Activated CD8-positive, alpha-beta T cell treated with anti-CD3 and anti-CD28 coated beads for 36 hours (primary cell): ENCODE measurements around the gene TRMT6. TPM values are rescaled to one million over a fixed set of nuclear protein-coding genes. Genes with fewer than 3 reads are reported as not detected.

Experiments used
- ATAC-seq: fragments of 200-7000 bp; cut with Tn5 transposase; one replicate; pipeline ENCODE4 v1.10.0; 2021; ENCODE audit warnings: mild to moderate bottlenecking, moderate library complexity
- CTCF ChIA-PET: fragments of 350-600 bp; sonication (Branson Sonifier 250); formaldehyde crosslinking; loops from one replicate; lab custom pipeline; 2021; ENCODE audit warnings: antibody characterized with exemption; lab: Charles Lee
- POLR2A ChIA-PET: fragments of 350-600 bp; sonication (Branson Sonifier 250); formaldehyde crosslinking; loops from one replicate; lab custom pipeline; 2021; ENCODE audit warnings: antibody characterized with exemption; lab: Charles Lee
- DNase-seq: peaks from one replicate; pipeline ENCODE4 v3.0.0-alpha.2; 2020
- H3K27ac Mint-ChIP-seq: one replicate; pipeline ENCODE4 v1.8.0; 2021; ENCODE audit warnings: mild to moderate bottlenecking, mixed read lengths
- H3K27me3 Mint-ChIP-seq: one replicate; pipeline ENCODE4 v1.8.0; 2021; ENCODE audit warnings: mixed read lengths
- H3K36me3 Mint-ChIP-seq: one replicate; pipeline ENCODE4 v1.8.0; 2021; ENCODE audit warnings: low read depth, mixed read lengths
- H3K4me1 Mint-ChIP-seq: one replicate; pipeline ENCODE4 v1.8.0; 2021; ENCODE audit warnings: low read depth, mixed read lengths
- H3K4me3 Mint-ChIP-seq: one replicate; pipeline ENCODE4 v1.8.0; 2021; ENCODE audit warnings: mild to moderate bottlenecking, moderate library complexity, mixed read lengths
- H3K9me3 Mint-ChIP-seq: one replicate; pipeline ENCODE4 v1.8.0; 2021; ENCODE audit warnings: mixed read lengths
- CTCF ChIP-seq: fragments of 200-600 bp; IDR thresholded peaks from one replicate; pipeline ENCODE4 v1.8.0; 2022; ENCODE audit warnings: antibody characterized with exemption, mild to moderate bottlenecking
- intact Hi-C: fragments of 100-400 bp; cut with micrococcal nuclease; formaldehyde crosslinking; loops from one replicate; pipeline ENCODE4 v1.10.0; 2022
- total RNA-seq, 2 experiments: library from RNA; stranded (reverse); gene quantifications; one replicate each; pipeline ENCODE4 v1.2.3, GENCODE V29; 2021

Gene TRMT6
- total RNA-seq = 10 to 100 TPM; 15.9 to 16.7 TPM

- DNase-seq (peak; percentile 98), ATAC-seq (peak; percentile 94)
- Mint-ChIP-seq H3K27ac (peak within 1 kb of the TSS; percentile 98), H3K27me3 (peaks cover 2% of the 10 kb centered on the region), H3K9me3 (no peaks in the 10 kb centered on the region), H3K36me3 (peaks cover 69% of the 10 kb centered on the region), H3K4me3 (peak within 1 kb of the TSS; percentile 85), H3K4me1 (peaks cover 47% of the 10 kb centered on the region)
- no peak for TF ChIP-seq CTCF
- intact Hi-C loops = no loop called here
- ChIA-PET CTCF (interaction anchor here (1.1 kb wide), 1 partner anchor 422 kb away, joined by 3 read pairs; no protein-coding TSS in a partner anchor), POLR2A (interaction anchor here (0.6 to 1.1 kb wide), 3 partner anchors 9 to 341 kb away, joined by 3 to 4 read pairs (median 3); no protein-coding TSS in a partner anchor)
These were observed at the start of gene TRMT6, which contains the start of gene MCM8 for GRCh38 chr20:5950271-5951031. TRMT6 (minus strand) TSS chr20:5950533; CDS start chr20:5950405, 128 bp downstream. MCM8 (plus strand) TSS chr20:5950652; CDS start chr20:5952016, 1,364 bp downstream.

- Mint-ChIP-seq H3K27me3 (no peaks in the 10 kb centered on the region), H3K4me1 (peaks cover 28% of the 10 kb centered on the region), H3K4me3 (no peak overlapping the region), H3K36me3 (peaks cover 30% of the 10 kb centered on the region), H3K9me3 (no peaks in the 10 kb centered on the region), H3K27ac (no peak overlapping the region)
- ChIA-PET CTCF (no interaction called here), POLR2A (interaction anchor here (1.3 kb wide), 1 partner anchor 15 kb away, joined by 5 read pairs; no protein-coding TSS in a partner anchor)
- ATAC-seq (no peak), DNase-seq (no peak)
- no peak for TF ChIP-seq CTCF
- intact Hi-C loops = no loop called here
These were observed 49.5 kb upstream of the TRMT6 start for GRCh38 chr20:5999783-6000182.

GRCh38 chr20:5996765-5997164, 46.4 kb upstream of the TRMT6 start:
- CTCF ChIA-PET = interaction anchor here (0.7 to 2.4 kb wide), 5 partner anchors 10 to 467 kb away, joined by 3 to 9 read pairs (median 3); no protein-coding TSS in a partner anchor

GRCh38 chr20:5991623-5992441, 41.5 kb upstream of the TRMT6 start:
- Mint-ChIP-seq H3K27ac (no peak overlapping the region), H3K9me3 (no peaks in the 10 kb centered on the region), H3K4me3 (no peak overlapping the region), H3K36me3 (peaks cover 40% of the 10 kb centered on the region), H3K4me1 (peaks cover 10% of the 10 kb centered on the region), H3K27me3 (no peaks in the 10 kb centered on the region)
- ATAC-seq (no peak), DNase-seq (no peak)
- ChIA-PET CTCF (interaction anchor here (0.7 kb wide), 1 partner anchor 463 kb away, joined by 3 read pairs; no protein-coding TSS in a partner anchor), POLR2A (no interaction called here)
- intact Hi-C loops = no loop called here
- TF ChIP-seq CTCF = no peak

More at GRCh38 chr20:5996765-5997164, 46.4 kb upstream of the TRMT6 start:
- TF ChIP-seq CTCF = no peak
- DNase-seq (peak; percentile 63), ATAC-seq (peak; percentile 97)
- Mint-ChIP-seq H3K27ac (peak overlapping the region; percentile 45), H3K4me1 (peaks cover 23% of the 10 kb centered on the region), H3K9me3 (no peaks in the 10 kb centered on the region), H3K36me3 (peaks cover 34% of the 10 kb centered on the region), H3K27me3 (no peaks in the 10 kb centered on the region), H3K4me3 (no peak overlapping the region)
- intact Hi-C loops = no loop called here
- POLR2A ChIA-PET = interaction anchor here (0.6 to 1.2 kb wide), 4 partner anchors 10 to 101 kb away, joined by 3 to 5 read pairs (median 3); no protein-coding TSS in a partner anchor
